ENCODE measurements around the gene CD83. TPM values are rescaled to one million over a fixed set of nuclear protein-coding genes. Genes with fewer than 3 reads are reported as not detected.

Gene CD83
- total RNA-seq, 1 experiment from 2014 or later, result 7.0 TPM

DNA sequence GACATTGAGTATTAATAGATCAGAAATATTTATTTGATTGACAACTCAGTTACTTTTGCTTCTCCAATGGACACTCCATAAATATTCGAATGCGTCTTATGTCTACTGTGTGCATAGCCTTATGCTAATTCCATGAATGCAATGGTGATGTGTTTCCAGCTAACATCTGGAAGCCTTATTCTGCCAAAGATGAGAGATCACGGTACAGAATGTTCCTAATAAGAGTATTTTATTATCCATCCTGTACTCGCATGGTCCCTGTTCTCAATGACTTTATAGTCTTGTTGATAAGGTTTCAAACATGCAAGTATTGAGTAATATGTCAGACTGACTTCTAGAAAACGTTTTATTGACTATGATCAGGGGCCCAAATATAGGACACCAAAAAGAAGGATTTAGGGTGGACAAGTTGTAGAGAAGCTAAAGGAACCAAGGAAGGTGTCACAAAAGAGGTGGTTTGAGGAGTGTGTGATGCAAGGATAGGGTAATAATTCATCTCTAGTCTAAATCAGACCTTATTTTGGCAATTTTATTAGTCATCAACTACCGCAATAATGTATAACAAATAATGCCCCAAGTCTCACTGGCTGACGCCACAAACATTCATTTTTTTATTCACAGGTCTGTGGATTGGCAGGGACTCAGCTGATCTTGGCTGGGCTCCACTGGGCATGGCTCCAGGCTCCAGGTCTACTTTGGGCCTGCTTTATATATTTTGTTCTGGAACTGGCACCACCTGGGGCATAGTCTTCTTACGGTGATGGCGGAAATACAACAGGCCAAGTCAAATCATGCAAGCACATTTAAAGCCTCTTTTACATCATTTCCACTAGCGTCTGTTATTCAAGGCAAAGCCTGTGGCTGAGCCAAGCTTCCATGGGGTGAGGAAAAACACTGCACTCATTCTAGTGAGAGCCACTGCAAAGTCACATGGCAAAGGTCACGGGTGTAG lies 24.5 kb upstream of the CD83 start:
- no peak overlapping the region for H3K27ac ChIP-seq (ENCODE audit: insufficient read length, low read depth, low read length)
- no peak overlapping the region for H2BK5ac ChIP-seq (ENCODE audit: insufficient read length, low read length)
- TF ChIP-seq, protein P1, sequence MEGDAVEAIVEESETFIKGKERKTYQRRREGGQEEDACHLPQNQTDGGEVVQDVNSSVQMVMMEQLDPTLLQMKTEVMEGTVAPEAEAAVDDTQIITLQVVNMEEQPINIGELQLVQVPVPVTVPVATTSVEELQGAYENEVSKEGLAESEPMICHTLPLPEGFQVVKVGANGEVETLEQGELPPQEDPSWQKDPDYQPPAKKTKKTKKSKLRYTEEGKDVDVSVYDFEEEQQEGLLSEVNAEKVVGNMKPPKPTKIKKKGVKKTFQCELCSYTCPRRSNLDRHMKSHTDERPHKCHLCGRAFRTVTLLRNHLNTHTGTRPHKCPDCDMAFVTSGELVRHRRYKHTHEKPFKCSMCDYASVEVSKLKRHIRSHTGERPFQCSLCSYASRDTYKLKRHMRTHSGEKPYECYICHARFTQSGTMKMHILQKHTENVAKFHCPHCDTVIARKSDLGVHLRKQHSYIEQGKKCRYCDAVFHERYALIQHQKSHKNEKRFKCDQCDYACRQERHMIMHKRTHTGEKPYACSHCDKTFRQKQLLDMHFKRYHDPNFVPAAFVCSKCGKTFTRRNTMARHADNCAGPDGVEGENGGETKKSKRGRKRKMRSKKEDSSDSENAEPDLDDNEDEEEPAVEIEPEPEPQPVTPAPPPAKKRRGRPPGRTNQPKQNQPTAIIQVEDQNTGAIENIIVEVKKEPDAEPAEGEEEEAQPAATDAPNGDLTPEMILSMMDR (conservative IDR thresholded peaks at IDR 0.05), result no peak
- Mint-ChIP-seq H3K4me1 (peaks cover 12 to 15% of the 10 kb centered on the region in 2 experiments), H3K4me3 (no peak overlapping the region), H3K27me3 (ENCODE audit: low read depth) (no peaks in the 10 kb centered on the region; the same call in 1 of the 2 replicates), H3K9me3 (peaks cover 6 to 10% of the 10 kb centered on the region in 2 experiments), H3K36me3 (ENCODE audit: insufficient read depth in 1 of 3, low read depth in 3 of 3) (0 out of 7 replicates have a peak, but pooled peaks cover 0 to 5% (median 4%) of the 10 kb centered on the region in 3 experiments), H3K27ac (no peak overlapping the region)
- no peaks in the 10 kb centered on the region for H3K9me3 ChIP-seq (ENCODE audit: control insufficient read depth, low read depth, low read length)
- no peaks in the 10 kb centered on the region for H4K20me1 ChIP-seq (ENCODE audit: control insufficient read depth, insufficient read depth, insufficient read length)
- no peak overlapping the region for H4K8ac ChIP-seq (replicated peaks; ENCODE audit: insufficient read length, low read depth, low read length)
- H4K91ac ChIP-seq (ENCODE audit: insufficient read length, low read depth, low read length), result no peak overlapping the region
- no peaks in the 10 kb centered on the region for H3K23me2 ChIP-seq (ENCODE audit: insufficient read length, low read depth, low read length, poor library complexity, severe bottlenecking)
- H4K5ac ChIP-seq (ENCODE audit: insufficient read length, low read depth, low read length), result no peak overlapping the region
- no peak overlapping the region for H2BK15ac ChIP-seq (ENCODE audit: low read depth, low read length)
- no peaks in the 10 kb centered on the region for H3K79me2 ChIP-seq (ENCODE audit: insufficient read depth, low read length)
- no peak overlapping the region for H3K4me2 ChIP-seq (ENCODE audit: insufficient read depth, insufficient read length, low read length)
- H3K56ac ChIP-seq (ENCODE audit: insufficient read length, low read depth, low read length), result no peak overlapping the region
- H3K27me3 ChIP-seq (ENCODE audit: insufficient read depth, low read length), result no peaks in the 10 kb centered on the region
- no peaks in the 10 kb centered on the region for H3K79me1 ChIP-seq (ENCODE audit: insufficient read depth, low read depth, low read length, poor library complexity, severe bottlenecking)
- no peak for DNase-seq
- no peak overlapping the region for H3K4ac ChIP-seq (ENCODE audit: low read depth, low read length)
- no peak overlapping the region for H3K9ac ChIP-seq (ENCODE audit: extremely low read depth, insufficient read length, low read length)
- no peak overlapping the region for H2BK20ac ChIP-seq (ENCODE audit: low read depth, low read length, poor library complexity, severe bottlenecking)
- WGBS (ENCODE audit: extremely low coverage, insufficient read length, low lambda C conversion rate), result no CpG with 5 or more reads among the region's 11 CpGs
- no peak overlapping the region for H2AFZ ChIP-seq (ENCODE audit: low read length)
- H3K18ac ChIP-seq (ENCODE audit: insufficient read length, low read depth, low read length), result no peak overlapping the region
- H3K23ac ChIP-seq (ENCODE audit: insufficient read length, low read depth, low read length), result no peak overlapping the region
- H3T11ph ChIP-seq (ENCODE audit: low read length), result no peak overlapping the region
- H2AK5ac ChIP-seq (ENCODE audit: insufficient read length, low read length), result no peak overlapping the region
- no peak overlapping the region for H2BK120ac ChIP-seq (ENCODE audit: low read depth, low read length, poor library complexity, severe bottlenecking)
- no peak overlapping the region for H3K14ac ChIP-seq (ENCODE audit: insufficient read depth, low read length)
- H2BK12ac ChIP-seq (ENCODE audit: insufficient read length, low read depth, low read length), result no peak overlapping the region
- peaks cover 3% of the 10 kb centered on the region; the same call in 1 of the 2 replicates for H3K4me1 ChIP-seq (ENCODE audit: insufficient read depth, low read length)
